Spinal cord (tissue), 10 donors: ENCODE data around the gene PATZ1. TPM values are rescaled to one million over a fixed set of nuclear protein-coding genes. Genes with fewer than 3 reads are reported as not detected.

Experiments
- DNase-seq, 6 donors: peaks; one replicate each; pipeline versions ENCODE4 v3.0.0 to v3.0.0-alpha.2; 2013 to 2015; ENCODE audit warnings: low spot score in 6 of 6, low read depth in 4 of 6
- H3K27ac ChIP-seq: one replicate; pipeline ENCODE4 v1.5.1; 2013; ENCODE audit warnings: low read depth, low read length, control low read depth
- H3K27me3 ChIP-seq: one replicate; pipeline ENCODE4 v1.6.1; 2013; ENCODE audit warnings: low read length; ENCODE audit not compliant: control insufficient read depth, insufficient read depth
- H3K36me3 ChIP-seq: one replicate; pipeline ENCODE4 v1.6.1; 2013; ENCODE audit warnings: low read length; ENCODE audit not compliant: control insufficient read depth, insufficient read depth
- H3K4me1 ChIP-seq: one replicate; pipeline ENCODE4 v1.6.1; 2013; ENCODE audit warnings: low read length; ENCODE audit not compliant: control insufficient read depth, insufficient read depth
- H3K4me3 ChIP-seq: one replicate; pipeline ENCODE4 v1.5.1; 2013; ENCODE audit warnings: low read depth, low read length, control low read depth
- H3K9me3 ChIP-seq: one replicate; pipeline ENCODE4 v1.6.1; 2013; ENCODE audit warnings: low read length; ENCODE audit not compliant: control insufficient read depth, insufficient read depth
- WGBS: methylation state at CpG from one replicate; pipeline ENCODE4 v1.1.5; 2013; ENCODE audit warnings: missing lambda C conversion rate; ENCODE audit not compliant: insufficient coverage; 5-methylcytosine and 5-hydroxymethylcytosine counted together
- polyA plus RNA-seq, 2 donors: library from polyadenylated mRNA; unstranded; fragments of 120-200 nt; gene quantifications; one replicate each; pipeline ENCODE4 v1.2.1, GENCODE V29; 2013; ENCODE audit not compliant: insufficient read length in 2 of 2
- total RNA-seq, 2 donors: library from RNA; depleted of rRNA in 1 of 2; stranded (reverse); fragments of 120-200 nt in 1 of 2; fragments of >200 nt in 1 of 2; gene quantifications; one replicate each; pipeline versions ENCODE4 v1.2.3 to v1.2.4, GENCODE V29; 2013 to 2014
- donor health status: healthy.

The PATZ1 gene
- total and polyA plus RNA-seq, 4 donors: 18.6 to 62.5 (median 44.3) TPM

DNA sequence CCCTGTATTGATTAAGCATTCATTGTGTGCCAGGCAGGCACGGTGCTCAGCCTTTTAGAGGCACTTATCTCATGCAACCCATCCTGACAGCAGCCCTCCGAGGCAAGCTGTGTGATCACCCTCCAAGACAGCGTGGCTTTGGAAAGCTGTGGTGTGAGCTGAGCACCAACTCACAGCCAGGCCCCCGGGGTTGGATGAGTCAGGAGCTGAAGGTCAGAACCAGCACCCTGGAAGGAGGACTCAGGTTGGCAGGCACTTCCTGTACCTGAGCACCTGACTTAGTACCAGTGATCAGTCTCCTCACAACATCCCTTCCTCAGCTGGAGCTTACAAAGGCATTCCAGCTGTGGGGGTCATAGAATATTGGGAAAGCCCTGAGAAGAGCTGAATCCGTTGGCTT is 9.0 kb downstream of the PATZ1 start:
- no peaks in the 10 kb centered on the region for H3K27me3 ChIP-seq
- H3K9me3 ChIP-seq: no peaks in the 10 kb centered on the region
- no peak overlapping the region for H3K27ac ChIP-seq
- no peak overlapping the region for H3K4me3 ChIP-seq
- H3K4me1 ChIP-seq: peaks cover 51% of the 10 kb centered on the region
- 92% methylated on average over 3 of the region's 5 CpGs for WGBS
- H3K36me3 ChIP-seq: peaks cover 73% of the 10 kb centered on the region
- DNase-seq: no peak

DNA sequence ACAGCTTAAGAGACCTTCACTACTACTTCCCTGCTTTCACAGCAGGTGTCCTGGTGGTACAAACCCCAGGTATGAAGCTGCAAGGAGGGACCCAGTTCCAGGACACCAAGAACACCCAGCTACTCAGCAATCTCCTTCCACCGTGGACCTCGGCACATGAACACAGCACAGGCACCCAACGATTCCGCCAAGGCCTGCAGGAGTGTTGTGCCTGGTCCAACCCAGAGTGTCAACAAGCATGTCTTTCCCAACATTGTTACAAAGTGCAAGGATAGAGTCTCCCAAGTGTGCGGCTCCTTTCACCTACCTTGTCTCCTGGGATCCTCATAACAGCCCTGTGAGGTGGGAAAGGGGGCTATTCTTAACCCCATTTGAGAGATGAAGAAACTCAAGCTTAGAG is 11.8 kb downstream of the PATZ1 start:
- DNase-seq: no peak
- Histone ChIP-seq H3K4me1 (peaks cover 23% of the 10 kb centered on the region), H3K27me3 (no peaks in the 10 kb centered on the region), H3K27ac (peak overlapping the region; percentile 43), H3K36me3 (peaks cover 68% of the 10 kb centered on the region), H3K4me3 (no peak overlapping the region), H3K9me3 (no peaks in the 10 kb centered on the region)
- 94% methylated on average over 4 of the region's 5 CpGs for WGBS

DNA sequence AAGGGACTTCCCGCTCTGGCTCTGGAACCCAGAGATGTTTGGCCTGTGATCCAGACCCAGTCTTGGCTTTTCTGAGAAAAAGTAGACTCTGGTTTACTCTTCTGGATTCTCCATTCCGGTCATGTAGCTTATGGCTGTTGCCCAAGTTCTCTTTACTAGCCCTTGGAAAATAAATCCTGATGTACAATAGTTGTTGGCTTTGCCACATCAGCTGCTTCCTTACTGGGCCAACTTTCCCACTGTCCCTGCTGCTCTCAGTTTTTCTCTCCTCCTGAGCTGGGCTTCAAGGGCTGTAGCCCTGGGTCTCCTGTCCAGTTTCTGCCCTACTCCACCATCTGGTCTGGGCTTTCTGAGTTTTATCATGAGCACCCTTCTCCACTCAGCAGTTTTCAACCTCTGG is 12.5 kb downstream of the PATZ1 start:
- peak in 3 of 6 donors; percentile 62 to 82 (median 66) for DNase-seq
- Histone ChIP-seq H3K4me1 (peaks cover 20% of the 10 kb centered on the region), H3K27me3 (no peaks in the 10 kb centered on the region), H3K36me3 (peaks cover 73% of the 10 kb centered on the region), H3K9me3 (no peaks in the 10 kb centered on the region), H3K27ac (peak overlapping the region; percentile 79), H3K4me3 (no peak overlapping the region)
- WGBS: 75% methylated on average over 1 of the region's 2 CpGs

DNA sequence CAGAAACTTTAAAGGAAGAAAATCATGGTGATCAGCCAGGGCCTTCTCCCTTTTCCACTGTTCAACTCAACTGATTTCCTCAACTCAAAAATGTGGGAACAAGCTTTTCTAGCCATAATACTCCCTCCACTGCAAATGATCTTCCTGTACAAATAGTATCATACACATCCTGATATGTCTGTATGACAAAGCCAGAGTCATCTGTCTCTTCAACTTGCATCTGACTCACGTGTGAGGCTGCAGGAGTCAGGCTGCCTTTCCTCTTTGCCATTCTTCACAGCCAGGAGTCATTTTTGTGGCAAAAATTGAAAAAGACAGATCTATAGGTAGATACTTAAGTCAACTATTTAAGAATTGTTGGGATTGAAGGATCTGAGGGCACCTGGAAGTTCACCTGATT is 13.3 kb downstream of the PATZ1 start:
- no peak overlapping the region for H3K27ac ChIP-seq
- no peaks in the 10 kb centered on the region for H3K27me3 ChIP-seq
- no peak for DNase-seq
- no peak overlapping the region for H3K4me3 ChIP-seq
- 88% methylated on average over 1 of the region's 1 CpG for WGBS
- H3K9me3 ChIP-seq: no peaks in the 10 kb centered on the region
- peaks cover 20% of the 10 kb centered on the region for H3K4me1 ChIP-seq
- H3K36me3 ChIP-seq: peaks cover 77% of the 10 kb centered on the region

DNA sequence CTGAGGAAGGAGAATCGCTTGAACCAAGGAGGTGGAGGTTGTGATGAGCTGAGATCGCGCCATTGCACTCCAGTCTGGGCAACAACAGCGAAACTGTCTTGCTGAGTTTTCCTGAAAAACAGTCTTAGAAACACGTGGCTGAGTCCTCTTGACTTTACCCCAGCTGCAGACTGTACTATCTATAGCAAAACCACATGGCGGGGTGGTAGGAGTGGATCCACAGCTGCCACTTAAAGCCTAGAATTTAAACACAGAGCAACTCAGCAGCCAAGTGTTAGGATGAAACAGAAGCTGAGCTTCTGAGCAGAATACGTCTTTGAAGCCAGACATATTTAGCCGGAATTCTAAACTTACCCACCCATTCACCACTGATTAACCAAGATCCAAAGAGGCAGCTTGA is 14.1 kb downstream of the PATZ1 start:
- Histone ChIP-seq H3K4me1 (peaks cover 20% of the 10 kb centered on the region), H3K36me3 (peaks cover 82% of the 10 kb centered on the region), H3K9me3 (no peaks in the 10 kb centered on the region), H3K4me3 (no peak overlapping the region), H3K27me3 (no peaks in the 10 kb centered on the region), H3K27ac (no peak overlapping the region)
- DNase-seq: peak in 1 of 6 donors; percentile 48
- WGBS: 88% methylated on average over 7 of the region's 8 CpGs

DNA sequence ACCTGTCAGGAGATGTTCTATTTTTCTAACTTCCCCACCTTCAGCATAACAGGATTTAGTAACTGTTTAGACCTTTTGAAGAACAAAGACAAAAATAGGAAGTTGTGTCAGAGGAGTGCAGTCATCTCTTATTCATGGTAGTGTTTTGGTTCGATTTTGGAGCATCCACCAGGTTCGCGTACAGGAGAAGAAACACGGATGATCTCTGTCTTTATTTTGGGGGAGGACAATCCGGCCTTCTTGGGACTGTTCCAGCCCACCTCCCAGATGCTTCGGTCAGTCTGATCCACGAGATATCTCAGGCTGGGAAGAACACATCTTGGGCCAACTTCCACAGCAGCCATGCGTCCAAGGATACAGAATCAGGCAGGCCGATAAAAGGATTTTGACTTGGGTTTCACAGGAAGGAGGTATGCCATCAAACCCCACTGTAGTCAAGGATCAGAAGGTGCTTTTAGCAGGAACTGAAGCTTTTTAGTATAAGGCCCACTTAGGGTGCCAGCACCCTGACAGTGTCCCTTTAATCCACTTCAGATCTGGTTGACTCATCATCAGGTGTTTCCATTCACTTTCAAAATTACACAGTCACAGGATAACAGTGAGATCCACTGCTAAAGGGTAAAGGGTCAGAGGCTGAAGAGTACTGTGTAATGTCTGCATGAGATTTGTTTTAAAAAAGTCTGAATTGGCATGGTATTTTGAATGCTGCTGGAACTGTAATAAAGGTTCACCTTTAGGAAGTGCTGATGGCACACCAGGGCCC is 16.5 kb downstream of the PATZ1 start:
- Histone ChIP-seq H3K27me3 (no peaks in the 10 kb centered on the region), H3K9me3 (no peaks in the 10 kb centered on the region), H3K4me3 (no peak overlapping the region), H3K4me1 (peaks cover 13% of the 10 kb centered on the region), H3K27ac (no peak overlapping the region), H3K36me3 (peaks cover 82% of the 10 kb centered on the region)
- 85% methylated on average over 8 of the region's 9 CpGs for WGBS
- no peak for DNase-seq

DNA sequence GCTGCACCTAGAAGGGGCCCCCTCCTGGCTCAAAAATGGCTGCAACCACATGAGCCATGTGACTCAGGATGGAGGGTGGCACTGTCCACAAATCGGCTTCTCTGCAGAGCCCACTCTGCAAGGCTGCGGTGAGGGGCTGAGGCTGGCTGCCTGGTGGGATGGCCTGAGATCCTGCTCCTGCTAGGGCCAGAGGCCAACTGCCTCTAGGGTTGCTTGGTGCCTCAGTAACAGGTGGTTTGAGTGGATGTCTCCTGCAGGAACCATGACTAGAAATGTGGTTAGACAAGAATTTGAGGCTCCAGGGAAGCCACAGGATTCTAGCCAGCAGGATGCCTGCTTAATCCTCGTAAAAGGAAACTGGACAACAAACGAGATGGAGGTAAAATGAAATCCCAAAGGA is 17.1 kb downstream of the PATZ1 start:
- WGBS: 87% methylated on average over 2 of the region's 4 CpGs
- Histone ChIP-seq H3K4me3 (no peak overlapping the region), H3K27ac (no peak overlapping the region), H3K36me3 (peaks cover 77% of the 10 kb centered on the region), H3K27me3 (no peaks in the 10 kb centered on the region), H3K9me3 (no peaks in the 10 kb centered on the region), H3K4me1 (peaks cover 7% of the 10 kb centered on the region)
- no peak for DNase-seq

DNA sequence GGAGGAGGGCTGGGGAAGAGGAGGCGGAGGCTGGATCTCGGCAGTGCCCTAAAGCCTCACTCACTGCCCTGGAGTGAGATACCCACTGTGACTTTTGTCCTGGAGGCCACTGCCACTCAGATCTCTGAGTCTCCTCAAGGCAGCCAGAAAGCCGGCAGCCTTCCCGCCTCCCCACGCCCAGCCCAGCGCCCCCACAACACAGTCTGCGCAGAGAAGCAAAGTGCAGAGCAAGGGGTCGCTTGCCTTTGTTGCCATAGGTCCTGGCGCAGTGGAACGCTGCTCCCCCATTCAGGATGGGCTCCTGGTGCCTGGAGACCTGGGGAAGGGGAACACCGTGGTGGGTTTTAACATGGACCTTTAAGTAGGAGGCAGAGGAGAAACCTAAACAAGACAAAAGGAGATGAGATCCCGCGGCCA is 17.6 kb downstream of the PATZ1 start:
- H3K9me3 ChIP-seq: no peaks in the 10 kb centered on the region
- no peaks in the 10 kb centered on the region for H3K27me3 ChIP-seq
- no peak for DNase-seq
- H3K4me3 ChIP-seq: no peak overlapping the region
- H3K36me3 ChIP-seq: peaks cover 74% of the 10 kb centered on the region
- H3K4me1 ChIP-seq: peaks cover 2% of the 10 kb centered on the region
- WGBS: 96% methylated on average over 11 of the region's 13 CpGs
- no peak overlapping the region for H3K27ac ChIP-seq

DNA sequence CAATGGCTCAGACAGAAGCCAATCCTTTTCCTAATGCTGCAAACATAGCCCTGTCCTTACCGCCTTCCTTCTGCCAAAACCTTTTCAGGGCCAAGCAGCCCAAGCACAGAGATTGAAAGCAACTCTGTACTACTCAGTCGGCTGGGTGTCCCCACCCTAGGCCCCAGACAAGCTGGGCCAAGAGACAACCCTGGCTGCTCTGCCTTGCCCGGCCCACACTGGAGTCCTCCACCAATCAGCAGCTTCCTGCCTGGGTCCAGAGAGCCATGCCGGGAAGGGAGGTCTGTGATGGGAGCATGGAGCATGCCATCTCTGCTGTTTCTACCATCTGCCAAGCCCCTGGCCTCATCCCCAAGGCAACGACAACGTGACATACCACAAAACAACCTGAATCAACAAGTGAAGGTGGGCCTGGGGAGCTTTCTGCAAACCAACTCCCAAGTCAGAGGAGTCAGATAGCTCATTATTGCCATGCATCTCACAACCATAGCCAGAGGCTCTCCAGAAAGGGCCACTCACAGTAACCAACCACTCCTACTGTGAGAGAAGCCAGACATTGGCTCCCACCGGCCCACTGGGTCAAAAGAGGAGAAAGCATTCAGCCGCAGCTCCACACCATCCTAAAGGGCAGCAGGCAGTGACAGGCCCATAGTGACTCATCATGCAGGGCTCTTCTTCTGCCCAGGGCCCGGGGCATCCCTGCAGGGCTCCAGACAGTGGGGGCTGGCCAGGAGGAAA is 18.2 kb downstream of the PATZ1 start:
- no peaks in the 10 kb centered on the region for H3K27me3 ChIP-seq
- no peak for DNase-seq
- no peaks in the 10 kb centered on the region for H3K4me1 ChIP-seq
- no peaks in the 10 kb centered on the region for H3K9me3 ChIP-seq
- peaks cover 77% of the 10 kb centered on the region for H3K36me3 ChIP-seq
- WGBS: 82% methylated on average over 8 of the region's 9 CpGs
- H3K27ac ChIP-seq: no peak overlapping the region
- H3K4me3 ChIP-seq: no peak overlapping the region

DNA sequence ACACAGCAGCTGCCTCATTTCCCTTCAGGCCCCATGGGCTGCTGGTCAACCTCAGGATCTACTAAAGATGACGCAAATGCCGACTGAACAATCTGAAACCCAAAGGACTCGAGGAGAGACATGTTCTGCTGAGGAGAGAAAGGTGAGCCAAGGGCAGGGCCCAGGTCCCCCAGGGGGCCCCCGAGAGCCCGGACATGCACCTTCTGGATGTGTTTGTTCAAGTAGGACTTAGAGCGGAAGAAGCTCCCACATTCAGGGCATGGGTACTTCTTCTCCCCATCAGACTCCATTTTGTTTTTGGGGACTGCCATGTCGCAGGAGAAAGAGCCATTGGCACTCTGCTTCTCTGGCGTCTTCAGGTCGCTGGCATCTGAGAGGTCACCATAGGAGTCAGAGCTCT is 19.3 kb downstream of the PATZ1 start:
- Histone ChIP-seq H3K36me3 (peaks cover 71% of the 10 kb centered on the region), H3K27me3 (no peaks in the 10 kb centered on the region), H3K27ac (no peak overlapping the region), H3K9me3 (no peaks in the 10 kb centered on the region), H3K4me3 (no peak overlapping the region), H3K4me1 (no peaks in the 10 kb centered on the region)
- 92% methylated on average over 9 of the region's 9 CpGs for WGBS
- no peak for DNase-seq
